ENCODE data around the gene MED16. TPM values are rescaled to one million over a fixed set of nuclear protein-coding genes. Genes with fewer than 3 reads are reported as not detected.

The MED16 gene
- total RNA-seq, 2 experiments from 2014 or later = 25.8 to 30.1 TPM

DNA sequence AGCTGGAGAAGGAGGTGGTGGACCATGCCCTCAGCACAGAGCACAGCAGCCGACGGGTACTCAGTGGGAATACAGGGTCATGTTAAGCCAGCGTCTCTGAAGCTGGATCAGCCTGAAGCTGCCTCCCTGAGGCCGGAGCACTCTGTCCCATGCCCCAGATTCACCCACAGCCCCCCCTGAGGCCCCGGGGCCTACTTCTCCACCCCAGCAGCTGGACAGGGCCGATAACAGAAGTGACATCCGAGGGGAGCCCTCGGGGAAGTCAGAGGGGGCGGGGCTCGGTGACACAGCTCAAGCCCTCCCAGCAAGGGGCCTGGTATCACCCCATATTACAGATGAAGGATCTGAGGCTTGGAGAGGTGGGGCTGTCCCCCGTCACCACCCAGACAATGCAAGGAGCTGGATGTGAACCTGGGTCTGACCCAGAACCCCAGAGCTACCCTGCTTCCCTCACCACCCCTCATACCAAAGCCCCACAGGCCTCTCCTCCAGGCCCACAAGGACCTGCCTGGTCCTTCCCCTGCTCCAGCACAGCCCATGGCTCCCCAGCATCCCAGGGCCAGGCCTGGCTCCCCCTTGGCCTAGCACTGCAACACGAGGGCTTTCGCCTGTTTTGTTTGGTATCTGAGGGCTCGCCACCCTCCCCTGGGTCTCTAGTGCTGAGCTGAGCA is 14.3 kb upstream of the MED16 start:
- no peaks in the 10 kb centered on the region for H3K9me3 Mint-ChIP-seq
- peaks cover 56% of the 10 kb centered on the region for H3K4me1 Mint-ChIP-seq (ENCODE audit: low read depth)
- TF ChIP-seq, protein P1, sequence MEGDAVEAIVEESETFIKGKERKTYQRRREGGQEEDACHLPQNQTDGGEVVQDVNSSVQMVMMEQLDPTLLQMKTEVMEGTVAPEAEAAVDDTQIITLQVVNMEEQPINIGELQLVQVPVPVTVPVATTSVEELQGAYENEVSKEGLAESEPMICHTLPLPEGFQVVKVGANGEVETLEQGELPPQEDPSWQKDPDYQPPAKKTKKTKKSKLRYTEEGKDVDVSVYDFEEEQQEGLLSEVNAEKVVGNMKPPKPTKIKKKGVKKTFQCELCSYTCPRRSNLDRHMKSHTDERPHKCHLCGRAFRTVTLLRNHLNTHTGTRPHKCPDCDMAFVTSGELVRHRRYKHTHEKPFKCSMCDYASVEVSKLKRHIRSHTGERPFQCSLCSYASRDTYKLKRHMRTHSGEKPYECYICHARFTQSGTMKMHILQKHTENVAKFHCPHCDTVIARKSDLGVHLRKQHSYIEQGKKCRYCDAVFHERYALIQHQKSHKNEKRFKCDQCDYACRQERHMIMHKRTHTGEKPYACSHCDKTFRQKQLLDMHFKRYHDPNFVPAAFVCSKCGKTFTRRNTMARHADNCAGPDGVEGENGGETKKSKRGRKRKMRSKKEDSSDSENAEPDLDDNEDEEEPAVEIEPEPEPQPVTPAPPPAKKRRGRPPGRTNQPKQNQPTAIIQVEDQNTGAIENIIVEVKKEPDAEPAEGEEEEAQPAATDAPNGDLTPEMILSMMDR (IDR thresholded peaks at IDR 0.05) = no peak
- peak in 4 of 14 experiments; percentile 47 to 62 (median 53) for DNase-seq
- Histone ChIP-seq H3K27me3 (ENCODE audit: control insufficient read depth in 1 of 2, insufficient read depth in 2 of 2, low read length in 2 of 2) (no peaks in the 10 kb centered on the region), H3K9me3 (ENCODE audit: control insufficient read depth in 1 of 2, insufficient read depth in 1 of 2, low read length in 2 of 2) (peaks cover 0 to 5% of the 10 kb centered on the region in 2 experiments), H3K4me1 (ENCODE audit: insufficient read depth, low read length) (peaks cover 81% of the 10 kb centered on the region), H3K36me3 (ENCODE audit: insufficient read depth, low read length) (peaks cover 10% of the 10 kb centered on the region), H3K4me3 (ENCODE audit: low read length) (no peak overlapping the region), H3K27ac (ENCODE audit: low read depth in 1 of 2, low read length in 2 of 2) (peak overlapping the region; percentile 69 to 99)
- no peak for ATAC-seq (ENCODE audit: poor library complexity)
- peaks cover 44% of the 10 kb centered on the region for H3K36me3 Mint-ChIP-seq (ENCODE audit: low read depth)
- ChIA-PET POLR2A (interaction anchor here (0.6 to 11.1 kb wide), 11 partner anchors 8 to 362 kb away, joined by 3 to 183 read pairs (median 5); partner anchors contain the start of genes ARHGAP45, CIRBP, KISS1R and MED16), CTCF (interaction anchor here (1.5 kb wide), 1 partner anchor 77 kb away, joined by 5 read pairs; the partner anchor contains the start of gene WDR18)
- no peaks in the 10 kb centered on the region for H3K27me3 Mint-ChIP-seq
- peak overlapping the region; percentile 100 for H3K27ac Mint-ChIP-seq
- H3K4me3 Mint-ChIP-seq = peak overlapping the region; percentile 71
- intact Hi-C loops (cut with DNase I, micrococcal nuclease) = no loop called here

DNA sequence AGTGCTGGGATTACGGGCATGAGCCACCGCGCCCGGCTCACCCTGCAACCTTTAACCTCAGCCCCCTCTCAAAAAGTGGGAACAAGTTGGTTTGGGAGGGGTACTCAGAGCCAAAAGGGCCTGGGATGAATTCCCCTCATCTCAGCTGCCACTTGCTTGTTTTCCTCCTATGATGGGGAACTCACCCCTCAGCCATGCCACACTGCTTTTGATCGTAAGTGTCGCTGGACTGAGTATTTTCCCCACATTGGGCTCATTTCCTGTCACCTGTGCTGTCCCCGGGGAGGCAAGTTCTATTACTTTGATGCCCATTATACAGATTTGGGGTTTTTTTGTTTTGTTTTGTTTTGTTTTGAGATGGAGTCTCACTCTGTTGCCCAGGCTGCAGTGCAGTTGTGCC is 13.5 kb upstream of the MED16 start:
- Histone ChIP-seq H3K4me3 (ENCODE audit: low read length) (no peak overlapping the region), H3K27me3 (ENCODE audit: control insufficient read depth in 1 of 2, insufficient read depth in 2 of 2, low read length in 2 of 2) (no peaks in the 10 kb centered on the region), H3K4me1 (ENCODE audit: insufficient read depth, low read length) (peaks cover 86% of the 10 kb centered on the region), H3K27ac (ENCODE audit: low read depth in 1 of 2, low read length in 2 of 2) (peak overlapping the region; percentile 18 to 99), H3K9me3 (ENCODE audit: control insufficient read depth in 1 of 2, insufficient read depth in 1 of 2, low read length in 2 of 2) (peaks cover 0 to 3% of the 10 kb centered on the region in 2 experiments), H3K36me3 (ENCODE audit: insufficient read depth, low read length) (peaks cover 18% of the 10 kb centered on the region)
- DNase-seq (peak in 4 of 14 experiments; percentile 34 to 69 (median 60)), ATAC-seq (ENCODE audit: poor library complexity) (no peak)
- Mint-ChIP-seq H3K27ac (peak overlapping the region; percentile 100), H3K4me3 (peak overlapping the region; percentile 72), H3K36me3 (ENCODE audit: low read depth) (peaks cover 53% of the 10 kb centered on the region), H3K9me3 (no peaks in the 10 kb centered on the region), H3K27me3 (no peaks in the 10 kb centered on the region), H3K4me1 (ENCODE audit: low read depth) (peaks cover 56% of the 10 kb centered on the region)
- TF ChIP-seq, protein P1 (IDR thresholded peaks at IDR 0.05) = no peak
- POLR2A ChIA-PET = interaction anchor here (0.8 to 11.1 kb wide), 4 partner anchors 11 to 363 kb away, joined by 5 to 183 read pairs (median 16); partner anchors contain the start of genes CIRBP, MED16 and RNU6-9
- CTCF ChIA-PET = interaction anchor here (1.0 kb wide), 1 partner anchor 14 kb away, joined by 5 read pairs; the partner anchor contains the start of genes MED16 and RNU6-9
- intact Hi-C loops (cut with DNase I, micrococcal nuclease) = no loop called here

DNA sequence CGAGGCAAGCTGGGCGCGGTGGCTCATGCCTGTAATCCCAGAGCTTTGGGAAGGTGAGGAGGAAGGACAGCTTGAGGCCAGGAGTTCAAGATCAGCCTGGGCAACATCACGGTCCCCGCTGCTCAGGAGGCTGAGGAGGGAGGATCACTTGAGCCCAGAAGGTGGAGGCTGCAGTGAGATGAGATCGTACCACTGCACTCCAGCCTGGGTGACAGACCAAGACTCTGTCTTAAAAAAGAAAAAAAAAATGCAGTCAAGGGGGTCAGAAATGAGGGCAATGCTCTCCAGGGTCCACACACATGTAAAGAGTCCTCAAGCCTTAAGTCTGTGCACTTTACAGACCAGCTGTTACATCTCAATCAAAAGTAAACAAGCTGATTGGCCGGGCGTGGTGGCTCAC is 11.6 kb upstream of the MED16 start:
- ChIA-PET POLR2A (interaction anchor here (1.5 to 11.1 kb wide), 2 partner anchors 9 to 41 kb away, joined by 6 to 183 read pairs; partner anchors contain the start of genes MED16 and RNU6-9), CTCF (interaction anchor here (1.5 kb wide), 1 partner anchor 41 kb away, joined by 6 read pairs; no protein-coding TSS in a partner anchor)
- H3K4me1 ChIP-seq (ENCODE audit: insufficient read depth, low read length) = peaks cover 84% of the 10 kb centered on the region
- H3K4me3 ChIP-seq (ENCODE audit: low read length) = no peak overlapping the region
- TF ChIP-seq, protein P1 (IDR thresholded peaks at IDR 0.05) = no peak
- peaks cover 30% of the 10 kb centered on the region for H3K36me3 ChIP-seq (ENCODE audit: insufficient read depth, low read length)
- intact Hi-C loops (cut with DNase I, micrococcal nuclease) = no loop called here
- Mint-ChIP-seq H3K9me3 (no peaks in the 10 kb centered on the region), H3K4me3 (no peak overlapping the region), H3K36me3 (ENCODE audit: low read depth) (peaks cover 50% of the 10 kb centered on the region), H3K27ac (peak overlapping the region; percentile 100), H3K27me3 (no peaks in the 10 kb centered on the region), H3K4me1 (ENCODE audit: low read depth) (peaks cover 57% of the 10 kb centered on the region)
- ATAC-seq (ENCODE audit: poor library complexity) (no peak), DNase-seq (no peak)
- H3K27me3 ChIP-seq (ENCODE audit: control insufficient read depth in 1 of 2, insufficient read depth in 2 of 2, low read length in 2 of 2) = no peaks in the 10 kb centered on the region
- H3K9me3 ChIP-seq (ENCODE audit: control insufficient read depth in 1 of 2, insufficient read depth in 1 of 2, low read length in 2 of 2) = no peaks in the 10 kb centered on the region
- no peak overlapping the region for H3K27ac ChIP-seq (ENCODE audit: low read depth in 1 of 2, low read length in 2 of 2)

Data from CD4-positive, alpha-beta T cell (primary cell).